Mesenchymal stem cell (in vitro differentiated cells and primary cell): Measurements from ENCODE around the gene MAP3K14.

Experiments used
- DNase-seq: peaks from one replicate; pipeline ENCODE4 v3.0.0-alpha.2; 2013
- H2AFZ ChIP-seq: one replicate; pipeline ENCODE4 v1.6.1; 2013; ENCODE audit warnings: low read depth, mild to moderate bottlenecking, control low read depth, inconsistent platforms, low read length, moderate library complexity
- H2AK5ac ChIP-seq: 2 replicates; pipeline ENCODE4 v1.6.1; 2013; ENCODE audit warnings: low read length, moderate library complexity, mild to moderate bottlenecking, inconsistent platforms; ENCODE audit not compliant: severe bottlenecking
- H2BK120ac ChIP-seq: one replicate; pipeline ENCODE4 v1.6.1; 2013; ENCODE audit warnings: low read depth, mild to moderate bottlenecking, inconsistent platforms, low read length, moderate library complexity
- H2BK12ac ChIP-seq, 2 experiments: one replicate each; pipeline ENCODE4 v1.6.1; 2013; ENCODE audit warnings: inconsistent platforms in 2 of 2, low read length in 2 of 2, mild to moderate bottlenecking in 2 of 2, moderate library complexity in 2 of 2, control low read depth in 1 of 2
- H2BK15ac ChIP-seq: one replicate; pipeline ENCODE4 v1.6.1; 2013; ENCODE audit warnings: mild to moderate bottlenecking, low read depth, inconsistent platforms; ENCODE audit not compliant: poor library complexity, severe bottlenecking
- H2BK5ac ChIP-seq: 2 replicates; pipeline ENCODE4 v1.6.1; 2013; ENCODE audit warnings: low read depth, mild to moderate bottlenecking, low read length, control low read depth, inconsistent platforms; ENCODE audit not compliant: poor library complexity, severe bottlenecking
- H3K14ac ChIP-seq, 2 experiments: one replicate each; pipeline ENCODE4 v1.6.1; 2013; ENCODE audit warnings: inconsistent platforms in 2 of 2, low read length in 2 of 2, control low read depth in 1 of 2, mild to moderate bottlenecking in 1 of 2, moderate library complexity in 1 of 2
- H3K18ac ChIP-seq, 2 experiments: one replicate each; pipeline ENCODE4 v1.6.1; 2013; ENCODE audit warnings: inconsistent platforms in 2 of 2, low read length in 2 of 2, control low read depth in 1 of 2, low read depth in 1 of 2, mild to moderate bottlenecking in 1 of 2
- H3K23ac ChIP-seq, 2 experiments: one replicate each; pipeline ENCODE4 v1.6.1; 2013; ENCODE audit warnings: inconsistent platforms in 2 of 2, low read length in 2 of 2, mild to moderate bottlenecking in 2 of 2, moderate library complexity in 2 of 2, control low read depth in 1 of 2
- H3K27ac ChIP-seq: 2 replicates; pipeline ENCODE4 v1.5.1; 2013; ENCODE audit warnings: mild to moderate bottlenecking, moderate library complexity, low read length, control low read depth, inconsistent platforms; ENCODE audit not compliant: poor library complexity, severe bottlenecking
- H3K27me3 ChIP-seq, 2 experiments: 2 replicates each; pipeline versions ENCODE4 v1.6.1 to v1.7.0; 2013; ENCODE audit warnings: low read length in 2 of 2, mild to moderate bottlenecking in 2 of 2, moderate library complexity in 2 of 2, control low read depth in 1 of 2, inconsistent platforms in 1 of 2; ENCODE audit not compliant: control insufficient read depth in 1 of 2, insufficient read depth in 1 of 2
- H3K36me3 ChIP-seq, 2 experiments: 2 replicates each; pipeline versions ENCODE4 v1.6.1 to v1.7.0; 2013; ENCODE audit warnings: low read length in 2 of 2, control low read depth in 1 of 2, inconsistent platforms in 1 of 2, low read depth in 1 of 2, mild to moderate bottlenecking in 1 of 2; ENCODE audit not compliant: insufficient read depth in 2 of 2, control insufficient read depth in 1 of 2
- H3K4ac ChIP-seq, 2 experiments: one replicate each; pipeline ENCODE4 v1.6.1; 2013; ENCODE audit warnings: inconsistent platforms in 2 of 2, low read length in 2 of 2, mild to moderate bottlenecking in 2 of 2, moderate library complexity in 2 of 2, control low read depth in 1 of 2, low read depth in 1 of 2
- H3K4me1 ChIP-seq: 2 replicates; pipeline ENCODE4 v1.6.1; 2013; ENCODE audit warnings: low read depth, low read length, control low read depth; ENCODE audit not compliant: control insufficient read depth, insufficient read depth
- H3K4me2 ChIP-seq: 2 replicates; pipeline ENCODE4 v1.6.1; 2013; ENCODE audit warnings: low read length, mild to moderate bottlenecking, inconsistent platforms; ENCODE audit not compliant: poor library complexity, severe bottlenecking
- H3K4me3 ChIP-seq, 2 experiments: 2 replicates each; pipeline versions ENCODE4 v1.5.1 to v1.7.0; 2013; ENCODE audit warnings: low read length in 2 of 2, mild to moderate bottlenecking in 2 of 2, control low read depth in 1 of 2, low read depth in 1 of 2; ENCODE audit not compliant: insufficient read depth in 1 of 2
- H3K79me1 ChIP-seq: replicated peaks from 2 replicates; pipeline ENCODE4 v1.6.1; 2013; ENCODE audit warnings: mild to moderate bottlenecking, control low read depth, low read length, inconsistent platforms; ENCODE audit not compliant: poor library complexity, severe bottlenecking
- H3K9ac ChIP-seq: 2 replicates; pipeline ENCODE4 v1.7.0; 2013; ENCODE audit warnings: mild to moderate bottlenecking, low read length, moderate library complexity
- H3K9me3 ChIP-seq: 2 replicates; pipeline ENCODE4 v1.7.0; 2013; ENCODE audit warnings: mild to moderate bottlenecking, low read length; ENCODE audit not compliant: control insufficient read depth
- H4K8ac ChIP-seq: one replicate; pipeline ENCODE4 v1.6.1; 2013; ENCODE audit warnings: inconsistent platforms, mild to moderate bottlenecking, low read length, moderate library complexity
- H4K91ac ChIP-seq: one replicate; pipeline ENCODE4 v1.6.1; 2013; ENCODE audit warnings: mild to moderate bottlenecking, low read length, inconsistent platforms
- WGBS: methylation state at CpG from one replicate; pipeline ENCODE4 v1.1.7; 2013; ENCODE audit warnings: mixed read lengths; 5-methylcytosine and 5-hydroxymethylcytosine counted together

MAP3K14 gene

DNA sequence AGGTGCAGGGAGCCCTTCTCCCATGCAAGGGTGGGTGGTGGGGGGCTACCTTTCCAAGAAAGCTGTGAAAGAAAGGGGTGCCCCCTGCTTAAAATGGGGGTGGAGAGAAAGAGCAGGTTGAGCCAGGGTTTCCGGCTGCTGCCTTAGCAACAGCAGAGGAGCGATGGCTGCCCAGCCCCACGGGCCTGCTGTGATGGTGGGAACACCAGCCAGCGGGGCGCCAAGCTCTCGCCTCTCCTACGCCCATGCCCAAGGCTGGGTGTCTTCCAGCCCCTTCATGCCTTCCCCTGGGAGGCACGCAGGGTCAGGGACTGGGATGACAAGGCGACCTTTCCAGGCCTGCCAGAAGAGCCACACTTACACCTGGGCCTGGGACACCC lies 92.2 kb downstream of the MAP3K14 start:
- Histone ChIP-seq H3K4me2 (no peak overlapping the region), H2BK12ac (no peak overlapping the region), H3K4ac (no peak overlapping the region), H2AFZ (no peak overlapping the region), H3K27me3 (peaks cover 18 to 27% of the 10 kb centered on the region in 2 experiments), H3K14ac (no peak overlapping the region), H3K36me3 (no peaks in the 10 kb centered on the region), H2AK5ac (no peak overlapping the region), H3K18ac (no peak overlapping the region), H3K9me3 (no peaks in the 10 kb centered on the region), H3K23ac (no peak overlapping the region), H3K4me3 (no peak overlapping the region), H3K79me1 (no peaks in the 10 kb centered on the region), H3K27ac (no peak overlapping the region), H2BK15ac (no peak overlapping the region), H2BK120ac (no peak overlapping the region), H4K8ac (no peak overlapping the region), H3K4me1 (peaks cover 47% of the 10 kb centered on the region), H2BK5ac (no peak overlapping the region), H4K91ac (no peak overlapping the region), H3K9ac (no peak overlapping the region)
- 93% methylated on average over 9 of the region's 9 CpGs for WGBS
- DNase-seq: no peak

GRCh38 chr17:45223539-45224528 lies 93.0 kb downstream of the MAP3K14 start:
- no peak overlapping the region for H3K4ac ChIP-seq
- peaks cover 18 to 27% of the 10 kb centered on the region in 2 experiments for H3K27me3 ChIP-seq
- no peak overlapping the region for H2AK5ac ChIP-seq
- H3K14ac ChIP-seq: no peak overlapping the region
- no peak overlapping the region for H3K9ac ChIP-seq
- no peaks in the 10 kb centered on the region for H3K9me3 ChIP-seq
- peaks cover 42% of the 10 kb centered on the region for H3K4me1 ChIP-seq
- H2BK12ac ChIP-seq: no peak overlapping the region
- H2BK15ac ChIP-seq: peak overlapping the region; percentile 49
- H3K4me2 ChIP-seq: no peak overlapping the region
- no peak overlapping the region for H2BK5ac ChIP-seq
- H3K18ac ChIP-seq: no peak overlapping the region
- 89% methylated on average over 11 of the region's 12 CpGs for WGBS
- H2AFZ ChIP-seq: no peak overlapping the region
- H3K23ac ChIP-seq: no peak overlapping the region
- no peak for DNase-seq
- H4K8ac ChIP-seq: no peak overlapping the region
- H3K4me3 ChIP-seq: no peak overlapping the region
- H3K36me3 ChIP-seq: no peaks in the 10 kb centered on the region
- H2BK120ac ChIP-seq: no peak overlapping the region
- H4K91ac ChIP-seq: no peak overlapping the region
- no peak overlapping the region for H3K27ac ChIP-seq
- H3K79me1 ChIP-seq: no peaks in the 10 kb centered on the region

- peaks cover 18 to 27% of the 10 kb centered on the region in 2 experiments for H3K27me3 ChIP-seq
- no peak overlapping the region for H4K91ac ChIP-seq
- H2BK120ac ChIP-seq: no peak overlapping the region
- H3K18ac ChIP-seq: no peak overlapping the region
- no peak overlapping the region for H2BK12ac ChIP-seq
- WGBS: 39% methylated on average over 8 of the region's 8 CpGs
- H3K9ac ChIP-seq: no peak overlapping the region
- H3K79me1 ChIP-seq: no peaks in the 10 kb centered on the region
- no peak overlapping the region for H3K4ac ChIP-seq
- H2AK5ac ChIP-seq: no peak overlapping the region
- no peak overlapping the region for H4K8ac ChIP-seq
- H3K4me2 ChIP-seq: no peak overlapping the region
- H2BK15ac ChIP-seq: no peak overlapping the region
- H3K27ac ChIP-seq: no peak overlapping the region
- H3K14ac ChIP-seq: no peak overlapping the region
- no peaks in the 10 kb centered on the region for H3K36me3 ChIP-seq
- no peaks in the 10 kb centered on the region for H3K9me3 ChIP-seq
- no peak overlapping the region for H2BK5ac ChIP-seq
- H3K23ac ChIP-seq: no peak overlapping the region
- no peak for DNase-seq
- H2AFZ ChIP-seq: no peak overlapping the region
- peak overlapping the region in 1 of 2 experiments; percentile 77 for H3K4me3 ChIP-seq
- H3K4me1 ChIP-seq: peaks cover 34% of the 10 kb centered on the region
Measured at GRCh38 chr17:45222996-45223538, 93.8 kb downstream of the MAP3K14 start.

- no peak overlapping the region for H2BK15ac ChIP-seq
- H3K4me3 ChIP-seq: peak overlapping the region; percentile 61 to 77
- H2BK12ac ChIP-seq: no peak overlapping the region
- WGBS: 7% methylated on average over 21 of the region's 33 CpGs
- peak overlapping the region; percentile 67 for H3K4me2 ChIP-seq
- H2BK120ac ChIP-seq: no peak overlapping the region
- H4K8ac ChIP-seq: no peak overlapping the region
- no peak for DNase-seq
- no peak overlapping the region for H3K14ac ChIP-seq
- no peak overlapping the region for H2AFZ ChIP-seq
- no peak overlapping the region for H2AK5ac ChIP-seq
- no peak overlapping the region for H3K18ac ChIP-seq
- peaks cover 18 to 27% of the 10 kb centered on the region in 2 experiments for H3K27me3 ChIP-seq
- H2BK5ac ChIP-seq: no peak overlapping the region
- H3K9me3 ChIP-seq: no peaks in the 10 kb centered on the region
- H3K4ac ChIP-seq: no peak overlapping the region
- no peak overlapping the region for H4K91ac ChIP-seq
- H3K36me3 ChIP-seq: no peaks in the 10 kb centered on the region
- peaks cover 31% of the 10 kb centered on the region for H3K4me1 ChIP-seq
- no peak overlapping the region for H3K23ac ChIP-seq
- peak overlapping the region; percentile 70 for H3K9ac ChIP-seq
- H3K79me1 ChIP-seq: no peaks in the 10 kb centered on the region
- no peak overlapping the region for H3K27ac ChIP-seq
Measured at GRCh38 chr17:45222289-45222995, 94.4 kb downstream of the MAP3K14 start.
